Middle frontal gyrus (tissue), 1 donor: ENCODE measurements around the gene VWA3B.

Experiments
- DNase-seq: peaks from one replicate; pipeline ENCODE4 v3.0.0-alpha.2; 2015; ENCODE audit warnings: low spot score; ENCODE audit errors: extremely low spot score

Gene VWA3B

GRCh38 chr2:98170076-98170475, 83.1 kb downstream of the VWA3B start:
- no peak for DNase-seq

GRCh38 chr2:98172150-98172765, 85.3 kb downstream of the VWA3B start:
- no peak for DNase-seq

GRCh38 chr2:98172951-98173350, 86.0 kb downstream of the VWA3B start:
- peak; percentile 40 for DNase-seq

- no peak for DNase-seq
Observed at GRCh38 chr2:98175811-98176210, 88.8 kb downstream of the VWA3B start.

- no peak for DNase-seq
Observed at GRCh38 chr2:98177286-98177685, 90.3 kb downstream of the VWA3B start.

- DNase-seq, result no peak
Observed at GRCh38 chr2:98177986-98178385, 91.0 kb downstream of the VWA3B start.

GRCh38 chr2:98180456-98180855, 93.5 kb downstream of the VWA3B start:
- DNase-seq, result no peak

GRCh38 chr2:98181346-98181745, 94.4 kb downstream of the VWA3B start:
- DNase-seq, result no peak

- no peak for DNase-seq
Observed at GRCh38 chr2:98185801-98186200, 98.8 kb downstream of the VWA3B start.

GRCh38 chr2:98187194-98187593, 100.2 kb downstream of the VWA3B start:
- DNase-seq, result no peak

GRCh38 chr2:98188351-98189046, 101.5 kb downstream of the VWA3B start:
- no peak for DNase-seq

GRCh38 chr2:98191883-98192282, 104.9 kb downstream of the VWA3B start:
- no peak for DNase-seq

GRCh38 chr2:98201576-98201975, 114.6 kb downstream of the VWA3B start:
- DNase-seq, result no peak

GRCh38 chr2:98205889-98206288, 118.9 kb downstream of the VWA3B start:
- no peak for DNase-seq

GRCh38 chr2:98212092-98213000, 125.4 kb downstream of the VWA3B start:
- DNase-seq, result no peak

GRCh38 chr2:98216616-98217015, 129.6 kb downstream of the VWA3B start:
- no peak for DNase-seq

- no peak for DNase-seq
Observed at GRCh38 chr2:98219152-98219551, 132.2 kb downstream of the VWA3B start.

GRCh38 chr2:98233941-98234340, 147.0 kb downstream of the VWA3B start:
- DNase-seq, result no peak

- no peak for DNase-seq
Observed at GRCh38 chr2:98234776-98235175, 147.8 kb downstream of the VWA3B start.

- no peak for DNase-seq
Observed at GRCh38 chr2:98236935-98237334, 150.0 kb downstream of the VWA3B start.

- no peak for DNase-seq
Observed at GRCh38 chr2:98240786-98241398, 153.9 kb downstream of the VWA3B start.

- DNase-seq, result no peak
Observed at GRCh38 chr2:98241592-98241991, 154.6 kb downstream of the VWA3B start.
